SHP77 (cell line): Measurements from ENCODE around the gene ZCCHC14.
"Not testable (repeated sequence)": the region's sequence is repeated elsewhere in the genome, so short reads cannot be mapped to it uniquely, and the experiment has no call there.

Source experiments
- DNase-seq, 2 experiments: peaks; one replicate each; lab custom pipeline; 2025; lab: John Stamatoyannopoulos, UW

ZCCHC14 gene

DNA sequence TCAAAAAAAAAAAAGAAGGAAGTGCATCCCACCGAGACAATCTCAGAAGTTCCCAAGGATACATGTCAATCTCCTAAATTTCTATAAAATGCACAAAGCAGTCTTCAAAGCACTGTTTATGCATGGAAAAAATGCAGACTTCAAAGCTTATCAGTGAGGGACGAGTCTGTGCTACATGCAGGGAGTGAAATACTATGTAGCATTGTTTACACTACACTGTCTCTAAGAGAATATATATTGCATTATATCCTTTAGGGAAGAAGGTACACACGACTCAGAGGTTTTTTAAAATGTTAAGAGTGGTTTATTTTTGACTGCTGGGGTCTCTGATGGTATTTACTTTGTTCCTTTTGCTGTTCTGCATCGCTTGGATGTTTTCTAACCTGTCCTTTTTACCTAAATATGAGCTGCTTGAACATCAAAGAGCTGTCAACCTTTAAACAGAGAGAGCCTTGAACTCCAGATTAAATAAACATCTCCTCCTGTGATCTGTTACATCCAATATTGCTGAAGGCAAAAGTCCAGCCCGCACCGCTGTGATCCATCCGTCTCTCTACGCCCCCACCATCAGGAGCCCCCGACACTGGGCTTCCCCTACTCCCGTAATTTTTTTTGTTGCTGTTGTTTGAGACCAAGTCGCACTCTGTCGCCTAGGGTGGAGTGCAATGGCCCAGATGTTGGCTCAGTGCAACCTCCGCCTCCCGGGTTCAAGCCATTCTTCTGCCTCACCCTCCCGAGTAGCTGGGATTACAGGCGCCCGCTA lies 110.6 kb downstream of the ZCCHC14 start:
- no peak for DNase-seq

DNA sequence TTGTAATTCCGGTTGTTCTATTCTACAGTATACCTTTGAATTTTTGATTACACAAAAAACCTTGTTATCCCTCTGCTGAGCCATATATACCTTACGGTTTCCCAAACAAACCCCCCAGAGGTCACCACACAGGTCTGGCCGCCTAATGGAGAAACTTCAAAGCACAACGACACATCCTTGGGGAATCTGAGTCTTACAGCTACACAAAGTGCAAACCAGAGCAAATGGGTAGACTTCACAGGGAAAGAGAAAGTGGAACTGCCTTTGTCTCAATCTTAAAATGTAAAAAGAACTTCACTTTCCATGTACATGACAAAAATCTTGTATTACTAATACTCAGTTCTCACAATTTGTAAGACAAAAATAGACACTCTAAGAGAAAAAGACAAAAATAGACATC lies 111.9 kb downstream of the ZCCHC14 start:
- DNase-seq = no peak

DNA sequence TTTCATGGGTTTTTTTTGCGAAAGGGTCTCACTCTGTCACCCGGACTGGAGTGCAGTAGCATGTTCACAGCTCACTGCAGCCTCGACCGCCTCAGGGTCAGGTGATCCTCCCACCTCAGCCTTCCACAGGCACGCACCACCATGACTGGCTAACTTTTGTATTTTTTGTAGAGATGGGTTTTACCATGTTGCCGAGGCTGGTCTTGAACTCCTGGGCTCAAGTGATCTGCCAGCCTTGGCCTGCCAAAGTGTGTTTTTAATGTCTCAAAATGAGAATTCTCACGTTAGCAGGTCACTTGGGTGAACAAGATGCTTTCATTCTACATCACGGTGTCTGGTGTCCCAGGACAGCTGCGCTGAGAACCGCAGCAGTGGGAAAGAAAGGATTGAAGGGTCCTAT lies 112.4 kb downstream of the ZCCHC14 start:
- no peak for DNase-seq

GRCh38 chr16:87379312-87379752 lies 113.5 kb downstream of the ZCCHC14 start:
- DNase-seq = not testable (repeated sequence)

GRCh38 chr16:87376660-87377059 lies 116.2 kb downstream of the ZCCHC14 start:
- no peak for DNase-seq

- DNase-seq = no peak
Measured at GRCh38 chr16:87375426-87376135, 117.2 kb downstream of the ZCCHC14 start.

- DNase-seq = no peak
Measured at GRCh38 chr16:87374313-87374712, 118.5 kb downstream of the ZCCHC14 start.

DNA sequence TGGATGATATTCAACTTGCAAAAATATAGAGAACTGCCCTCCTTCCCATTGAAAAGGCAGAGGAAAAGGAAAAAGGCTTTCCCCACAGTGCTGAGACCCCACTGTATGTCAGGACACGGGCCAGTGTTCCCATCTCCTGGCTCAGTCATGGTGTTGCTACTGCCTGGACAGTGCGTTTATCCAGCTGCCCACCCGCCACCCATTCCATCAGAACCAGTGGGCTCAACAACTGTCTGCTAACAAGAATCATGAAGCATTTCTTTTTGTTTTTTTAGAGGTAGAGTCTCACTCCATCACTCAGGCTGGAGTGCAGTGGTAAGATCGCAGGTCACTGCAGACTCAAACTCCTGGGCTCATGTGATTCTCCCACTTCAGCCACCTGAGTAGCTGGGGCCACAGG lies 120.5 kb downstream of the ZCCHC14 start:
- no peak for DNase-seq

GRCh38 chr16:87371261-87371866 lies 121.5 kb downstream of the ZCCHC14 start:
- no peak for DNase-seq

- DNase-seq = no peak
Measured at GRCh38 chr16:87369796-87370719, 122.8 kb downstream of the ZCCHC14 start.

DNA sequence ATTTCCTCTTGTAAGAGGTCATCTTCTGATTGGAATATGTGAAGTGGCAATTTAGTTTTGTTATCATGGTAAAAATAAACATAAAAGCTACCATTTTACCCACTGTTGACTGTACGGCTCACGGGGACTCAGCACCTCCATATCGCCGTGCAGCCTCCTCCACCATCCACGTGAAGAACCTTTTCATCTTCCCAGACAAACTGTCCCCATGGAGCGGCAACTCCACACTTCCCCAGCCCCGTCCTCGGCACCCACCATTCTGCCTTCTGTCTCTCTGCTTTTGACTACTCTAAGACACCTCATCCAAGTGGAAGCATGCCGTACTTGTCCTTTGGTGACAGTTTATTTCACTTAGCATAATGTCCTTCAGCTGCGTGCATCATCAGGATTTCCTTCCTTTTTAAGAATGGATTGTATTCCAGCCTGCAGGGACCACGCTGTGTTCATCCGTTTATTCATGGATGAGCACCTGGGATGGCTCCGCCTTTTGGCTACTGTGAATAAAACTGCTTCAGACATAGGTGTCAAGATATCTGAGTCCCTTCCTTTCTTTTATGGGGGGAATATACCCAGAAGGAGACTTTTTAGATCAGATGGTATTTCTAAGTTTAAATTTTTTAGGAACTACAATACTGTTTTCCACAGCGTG lies 123.6 kb downstream of the ZCCHC14 start:
- no peak for DNase-seq

- DNase-seq = no peak
Measured at GRCh38 chr16:87368029-87368770, 124.6 kb downstream of the ZCCHC14 start.

GRCh38 chr16:87367529-87367928 lies 125.3 kb downstream of the ZCCHC14 start:
- no peak for DNase-seq

DNA sequence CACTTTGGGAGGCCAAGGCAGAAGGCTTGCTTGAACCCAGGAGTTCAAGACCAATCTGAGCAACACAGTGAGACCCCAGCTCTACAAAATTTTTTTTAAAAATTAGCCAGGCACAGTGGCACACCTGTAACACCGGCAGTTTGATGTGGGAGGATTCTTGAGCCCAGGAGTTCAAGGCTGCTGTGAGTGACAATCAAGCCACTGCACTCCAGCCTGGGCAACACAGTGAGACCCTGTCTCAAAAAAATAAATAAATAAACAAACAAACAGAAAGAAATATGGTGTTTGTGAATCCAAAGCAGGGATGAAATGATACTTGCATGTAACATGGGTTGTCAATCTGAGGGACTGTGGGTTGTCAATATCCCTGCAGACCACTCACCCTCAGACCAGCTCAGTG lies 125.9 kb downstream of the ZCCHC14 start:
- no peak for DNase-seq

DNA sequence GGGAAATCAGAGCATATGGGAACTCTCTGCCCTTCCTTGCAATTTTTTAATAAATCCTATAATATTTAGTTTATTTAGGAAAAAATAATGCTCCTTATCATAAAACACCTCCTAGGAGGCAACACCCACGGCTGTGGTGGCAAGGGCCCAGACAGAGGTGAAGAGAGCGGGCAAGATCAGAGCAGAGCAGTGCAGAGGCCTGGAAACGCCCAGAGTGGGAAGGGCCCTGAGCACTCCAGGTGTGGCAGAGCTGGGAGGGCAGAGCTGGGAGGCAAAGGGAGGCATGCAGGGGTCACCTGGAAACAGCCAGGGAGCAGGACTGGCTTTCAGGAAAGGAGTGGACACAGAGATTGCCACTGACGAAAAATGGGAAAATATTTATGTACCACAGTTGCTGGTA lies 126.5 kb downstream of the ZCCHC14 start:
- DNase-seq = no peak

DNA sequence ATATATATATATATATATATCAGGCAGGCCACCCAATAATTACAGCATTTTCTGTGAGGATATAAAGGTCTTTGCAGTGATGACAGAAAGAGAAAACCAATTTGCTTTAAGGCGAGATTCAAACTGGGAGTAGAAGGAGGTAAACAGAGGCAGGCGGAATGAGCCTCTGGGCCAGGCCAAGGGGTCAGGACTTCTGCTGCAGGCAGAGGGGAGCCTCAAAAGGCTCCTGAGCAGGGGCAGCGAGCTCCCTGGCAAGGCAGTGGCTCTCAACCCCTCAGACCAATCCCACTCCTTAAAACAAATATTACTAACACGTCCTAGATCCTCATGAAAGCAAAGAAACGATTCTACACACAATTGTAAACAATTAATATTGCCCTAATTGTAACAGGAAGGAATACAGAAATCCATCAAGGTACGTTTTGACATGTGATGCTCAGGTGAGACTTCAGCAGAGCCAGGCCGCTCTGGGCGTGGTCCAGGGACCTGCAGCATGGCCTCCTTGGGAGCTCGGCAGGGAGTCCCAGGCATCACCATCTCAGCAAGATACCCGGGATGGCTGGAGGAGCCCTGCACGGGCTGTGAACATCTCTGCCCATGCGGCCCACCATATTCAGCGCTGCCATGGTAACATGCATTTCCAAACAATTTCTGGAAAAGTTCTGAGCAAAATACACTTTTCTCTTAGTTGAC lies 127.7 kb downstream of the ZCCHC14 start:
- no peak for DNase-seq

GRCh38 chr16:87363771-87364455 lies 128.9 kb downstream of the ZCCHC14 start:
- DNase-seq = peak; percentile 33 to 56

DNA sequence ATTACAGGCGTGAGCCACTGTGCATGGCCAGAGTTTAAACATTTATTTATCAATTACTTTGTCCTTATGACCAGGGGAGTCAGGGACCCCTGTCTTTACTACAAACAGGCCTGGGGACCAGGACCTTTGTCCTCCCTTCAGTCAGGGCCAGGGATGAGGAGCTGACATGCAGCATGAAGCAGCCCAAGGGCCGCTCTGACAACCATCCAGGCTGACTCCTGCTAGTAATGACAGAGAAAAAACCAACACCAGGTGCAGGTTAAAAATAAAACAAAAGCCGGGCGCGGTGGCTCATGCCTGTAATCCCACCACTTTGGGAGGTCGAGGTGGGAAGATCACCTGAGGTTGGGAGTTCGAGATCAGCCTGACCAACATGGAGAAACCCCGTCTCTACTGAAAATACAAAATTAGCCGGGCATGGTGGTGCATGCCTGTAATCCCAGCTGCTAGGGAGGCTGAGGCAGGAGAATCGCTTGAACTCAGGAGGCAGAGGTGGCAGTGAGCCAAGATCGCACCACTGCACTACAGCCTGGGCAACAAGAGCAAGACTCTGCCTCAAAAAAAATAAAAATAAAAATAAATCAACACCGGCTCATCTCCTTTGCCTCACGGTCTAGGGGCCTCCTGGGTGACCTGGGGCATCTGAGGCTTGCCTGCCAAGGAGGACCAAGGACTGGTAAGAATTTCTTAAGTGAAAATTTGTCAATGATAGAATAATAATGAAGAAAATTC lies 129.8 kb downstream of the ZCCHC14 start:
- peak in 1 of 2 experiments; percentile 16 for DNase-seq
